H1 (cell line): ENCODE measurements around the gene BTBD9.

Source experiments
- CBX5 ChIP-seq: fragments of 300-800, 300-1000 bp; sonication (generic); IDR thresholded peaks from 2 replicates; pipeline ENCODE4 v1.7.1; 2016; ENCODE audit warnings: antibody characterized with exemption, low read length, low read depth
- CHD1 ChIP-seq: IDR thresholded peaks from 2 replicates; pipeline ENCODE4 v1.6.1; 2012; ENCODE audit warnings: low read depth, low read length, improper control_type of control experiment
- CTCF ChIP-seq, 3 experiments: IDR thresholded peaks; 1 replicate in 2 of 3; 2 replicates in 1 of 3; pipeline versions ENCODE4 v1.5.1 to v1.6.1; 2011; ENCODE audit warnings: low read length in 3 of 3, mild to moderate bottlenecking in 3 of 3, inconsistent platforms in 2 of 3, low read depth in 1 of 3, moderate library complexity in 1 of 3; ENCODE audit not compliant: insufficient read depth in 1 of 3; ENCODE audit errors: control extremely low read depth in 1 of 3
- FOSL1 ChIP-seq: IDR thresholded peaks from 2 replicates; pipeline ENCODE4 v1.6.1; 2011; ENCODE audit warnings: mild to moderate bottlenecking, low read depth, low read length, moderate library complexity; ENCODE audit not compliant: insufficient read depth
- GABPA ChIP-seq: IDR thresholded peaks from 2 replicates; pipeline ENCODE4 v1.6.1; 2011; ENCODE audit warnings: mild to moderate bottlenecking, low read length, moderate library complexity, borderline replicate concordance; ENCODE audit not compliant: insufficient read depth

- TF ChIP-seq CHD1, result no peak
- TF ChIP-seq FOSL1, result no peak
- no peak for TF ChIP-seq CTCF (IDR thresholded peaks at IDR 0.05; ENCODE audit: control extremely low read depth in 1 of 3, insufficient read depth in 1 of 3, low read depth in 1 of 3, low read length in 3 of 3)
- TF ChIP-seq GABPA, result no peak
- no peak for TF ChIP-seq CBX5
These were observed 502.0 kb downstream of the BTBD9 start for GRCh38 chr6:38137608-38138265.
